ENCODE results near the gene AKAP6.

The AKAP6 gene

DNA sequence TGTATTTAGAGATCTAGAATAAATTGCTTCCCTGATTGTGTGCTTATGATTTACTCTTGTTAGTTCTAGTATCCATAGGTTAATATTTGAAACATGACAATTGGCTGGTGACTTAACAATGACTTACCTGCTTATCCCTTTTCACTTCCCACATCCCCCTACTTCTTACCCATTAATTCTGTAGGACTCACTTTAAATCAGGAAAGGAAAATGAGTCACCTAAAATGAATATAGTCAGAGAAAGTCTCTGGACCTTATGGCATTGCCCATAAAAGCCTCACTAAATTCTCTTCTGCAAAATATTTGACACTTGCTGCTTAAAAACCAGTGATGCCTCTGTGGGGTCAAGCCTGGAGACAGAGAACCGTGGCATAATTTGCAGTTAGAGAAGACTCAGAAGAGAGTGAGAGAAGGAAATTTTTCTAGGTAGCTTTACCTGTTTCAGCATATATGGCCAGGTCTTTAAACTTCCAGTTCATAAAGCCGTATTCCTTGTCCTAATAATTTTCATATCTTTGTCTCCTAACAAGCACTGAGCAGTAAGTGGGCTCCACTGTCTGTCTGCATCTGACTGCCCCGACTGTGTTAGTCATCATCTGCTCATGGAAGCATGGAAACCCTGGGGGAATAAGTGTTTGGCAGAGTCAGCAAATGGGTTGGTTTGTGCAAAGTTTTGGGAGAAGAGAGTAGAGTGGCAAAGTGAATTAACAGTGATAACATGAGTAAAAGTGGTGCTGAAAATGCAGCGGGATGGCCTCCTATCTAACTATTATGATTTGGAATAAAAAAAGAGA, 294.4 kb downstream of the AKAP6 start:
- DNase-seq (ENCODE audit: low read depth): peak; percentile 29

DNA sequence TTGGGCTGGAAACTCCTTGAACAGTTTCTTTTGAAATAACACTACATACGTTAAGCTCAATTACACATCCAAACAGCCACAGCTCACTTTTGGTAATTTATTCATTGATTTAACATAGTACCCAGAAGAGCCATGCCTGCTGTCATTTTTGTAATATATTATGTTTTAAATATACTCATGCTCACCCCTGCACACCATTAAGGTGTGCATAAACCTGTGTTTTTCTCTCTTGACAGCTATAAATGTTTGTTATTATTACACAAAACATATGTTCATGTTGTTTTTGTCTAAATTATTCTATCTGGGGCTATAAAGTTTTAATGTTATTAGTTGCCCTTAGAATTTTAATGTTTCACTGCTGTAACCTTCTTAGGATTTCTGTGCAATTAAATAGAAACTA, 296.1 kb downstream of the AKAP6 start:
- no peak for DNase-seq (ENCODE audit: low read depth)

DNA sequence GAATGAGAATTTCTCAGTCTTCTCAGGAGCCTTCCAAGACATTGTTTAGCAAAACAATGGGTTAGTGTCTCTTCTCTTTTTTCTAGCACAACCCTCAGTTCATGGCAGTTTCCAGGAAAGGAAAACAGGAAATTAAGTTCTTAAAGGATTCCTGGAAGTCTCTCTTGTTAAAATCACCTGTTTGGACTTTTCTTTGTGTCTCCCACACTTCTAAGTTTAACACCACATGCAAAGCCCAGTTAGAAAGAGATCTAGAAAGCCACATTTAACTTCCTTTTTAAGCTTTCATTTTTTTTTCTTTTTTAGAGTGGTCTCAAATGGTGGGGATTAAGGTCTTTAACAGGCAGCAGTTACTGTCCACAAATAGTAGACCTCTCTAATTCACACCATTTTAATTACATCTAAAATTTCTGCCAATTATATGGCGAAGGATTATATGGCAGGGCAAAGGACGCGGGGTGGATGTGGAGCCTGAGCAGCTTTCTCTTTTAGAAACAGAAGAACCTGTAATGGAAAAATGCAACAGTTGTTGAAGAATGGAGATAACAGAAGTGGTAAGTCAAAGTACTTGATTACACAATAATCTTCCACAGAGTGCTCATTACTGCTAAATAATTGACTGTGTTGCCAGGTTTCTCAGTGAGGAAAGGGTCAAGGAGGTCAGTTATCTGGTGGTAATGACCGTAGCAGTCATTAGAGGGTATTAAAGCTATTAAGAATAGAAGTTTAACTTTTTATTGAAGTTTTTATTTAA, 298.6 kb downstream of the AKAP6 start:
- no peak for DNase-seq (ENCODE audit: low read depth)

DNA sequence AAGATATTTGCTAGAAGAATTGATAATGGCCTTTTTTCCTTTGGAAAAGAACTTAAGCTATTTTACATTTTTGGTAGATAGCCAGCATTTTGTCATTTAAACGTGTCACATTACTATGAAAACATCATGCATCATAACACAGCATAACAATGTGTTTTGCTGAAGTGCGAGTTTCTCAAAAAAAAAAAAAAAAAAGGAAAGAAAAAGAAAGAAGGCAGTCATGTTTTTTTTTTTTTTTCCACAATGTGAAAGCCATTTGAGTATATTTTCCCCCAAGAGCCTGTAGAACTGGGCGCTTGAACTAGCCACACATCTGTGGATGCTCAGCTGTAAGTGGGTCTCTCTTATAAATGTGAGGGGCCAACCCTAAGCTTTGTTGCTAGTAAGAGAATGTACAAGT, 300.1 kb downstream of the AKAP6 start:
- no peak for DNase-seq (ENCODE audit: low read depth)

DNA sequence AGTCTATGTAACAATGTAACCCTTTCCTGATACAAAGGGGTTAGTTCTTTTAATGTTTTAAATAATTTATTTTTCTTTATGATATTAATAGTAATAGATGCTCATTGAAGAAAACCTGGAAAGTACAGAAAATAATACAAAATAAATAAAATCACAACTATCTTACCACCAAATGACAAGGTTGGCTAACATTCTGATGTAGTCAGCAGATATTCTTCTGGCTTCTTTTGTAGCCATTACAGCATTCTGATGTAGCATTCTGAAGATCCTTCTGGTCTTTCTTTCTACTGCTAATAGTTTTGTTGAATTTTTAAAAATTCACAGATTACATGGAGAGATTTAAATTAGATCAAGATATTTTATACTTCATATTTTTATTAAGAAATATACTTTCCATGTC, 301.6 kb downstream of the AKAP6 start:
- DNase-seq (ENCODE audit: low read depth): no peak

DNA sequence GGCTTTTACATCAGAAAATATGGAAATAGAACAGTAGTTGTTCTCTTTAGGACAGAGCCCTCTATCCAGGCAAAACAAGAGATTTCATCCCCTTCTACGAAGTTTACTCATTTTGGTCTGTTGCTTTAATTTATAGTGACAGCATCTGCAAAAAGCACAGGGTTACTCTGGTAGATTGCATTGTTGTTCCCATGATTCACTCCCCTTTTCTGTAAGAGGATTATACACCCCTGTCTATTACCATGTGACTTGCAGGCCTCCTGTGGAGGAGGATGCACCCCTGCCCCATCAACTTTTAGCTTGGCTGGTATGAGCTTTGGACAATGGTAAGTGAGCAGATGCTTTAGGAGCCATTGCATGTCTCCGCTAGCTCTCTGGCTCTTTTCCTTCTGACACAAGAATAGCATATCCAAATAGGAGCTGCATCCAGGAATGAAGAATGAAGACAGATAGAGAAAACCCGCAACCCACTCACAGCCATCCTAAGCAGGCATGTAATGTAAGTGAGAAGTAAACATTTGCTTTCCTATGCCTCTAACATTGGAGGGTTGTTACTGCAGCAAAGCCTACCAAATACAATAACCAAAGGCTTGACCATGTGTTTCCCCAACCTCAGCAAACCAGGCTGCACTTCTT, 304.2 kb downstream of the AKAP6 start:
- DNase-seq (ENCODE audit: low read depth): no peak

DNA sequence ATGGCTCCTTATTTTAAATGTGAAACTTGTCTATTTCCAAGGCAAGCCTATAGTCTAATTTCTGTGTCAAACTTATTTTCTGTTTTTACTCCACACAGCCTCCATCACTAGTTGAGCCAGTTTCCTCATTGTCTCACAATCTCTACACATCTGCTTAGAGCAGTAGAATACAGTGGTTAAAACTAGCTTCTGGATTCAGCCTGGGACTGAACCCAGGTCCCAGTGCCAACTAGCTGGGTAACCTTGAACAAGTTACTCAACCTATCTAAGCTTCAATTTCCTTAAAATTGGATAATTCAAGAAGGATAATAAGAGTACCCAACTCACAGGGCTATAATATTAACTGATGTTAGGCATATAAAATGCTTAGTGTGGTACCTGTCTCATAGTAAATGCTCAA, 304.8 kb downstream of the AKAP6 start:
- DNase-seq (ENCODE audit: low read depth): no peak

DNA sequence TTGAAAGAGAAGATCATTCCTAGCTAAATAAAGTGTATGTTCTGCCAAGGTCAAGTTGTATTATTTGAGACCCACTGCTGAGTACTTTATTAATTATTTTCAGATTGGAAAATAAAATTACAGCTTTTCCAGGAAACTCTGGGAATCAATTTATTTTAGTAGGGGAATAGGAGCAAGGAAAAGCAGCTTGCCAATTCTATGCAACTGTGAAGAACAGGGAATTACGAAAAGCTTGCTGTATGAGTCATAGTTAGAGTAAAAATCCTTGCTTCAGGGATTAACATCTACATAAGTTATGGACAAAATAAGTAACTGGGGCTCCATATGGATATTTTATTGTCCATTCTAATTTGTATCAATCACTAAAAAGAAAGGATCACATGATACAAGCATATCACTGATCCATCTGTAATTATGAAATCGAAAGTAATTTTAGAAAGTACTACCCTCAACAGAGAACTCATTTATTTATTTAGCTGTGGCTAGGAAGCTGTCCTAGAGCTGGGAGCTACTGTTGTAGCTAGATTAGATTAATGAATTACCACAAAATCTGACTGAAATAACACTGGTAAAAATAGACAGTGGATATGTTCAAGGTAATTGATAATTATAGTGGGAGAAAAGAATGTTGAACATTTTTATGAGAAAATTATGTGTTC, 306.1 kb downstream of the AKAP6 start:
- no peak for DNase-seq (ENCODE audit: low read depth)

DNA sequence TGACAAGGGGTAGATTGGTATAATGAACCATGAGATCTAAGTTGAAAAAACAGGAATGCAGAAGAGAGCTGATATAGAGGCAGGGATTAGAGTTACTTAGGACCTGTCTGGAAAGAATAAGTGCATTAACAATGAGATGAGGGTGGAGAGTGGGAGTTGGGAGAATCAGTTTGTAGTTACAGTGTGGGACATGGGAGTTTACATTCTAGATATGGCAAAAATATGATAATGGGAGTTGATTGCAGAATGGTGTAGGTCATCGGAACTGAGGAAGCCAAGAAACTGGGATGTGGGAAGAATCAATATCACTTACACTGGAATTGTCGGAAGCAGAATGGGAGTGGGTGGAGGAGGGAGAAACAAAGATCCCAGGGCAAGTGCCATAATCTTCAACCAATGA, 308.5 kb downstream of the AKAP6 start:
- no peak for DNase-seq (ENCODE audit: low read depth)

DNA sequence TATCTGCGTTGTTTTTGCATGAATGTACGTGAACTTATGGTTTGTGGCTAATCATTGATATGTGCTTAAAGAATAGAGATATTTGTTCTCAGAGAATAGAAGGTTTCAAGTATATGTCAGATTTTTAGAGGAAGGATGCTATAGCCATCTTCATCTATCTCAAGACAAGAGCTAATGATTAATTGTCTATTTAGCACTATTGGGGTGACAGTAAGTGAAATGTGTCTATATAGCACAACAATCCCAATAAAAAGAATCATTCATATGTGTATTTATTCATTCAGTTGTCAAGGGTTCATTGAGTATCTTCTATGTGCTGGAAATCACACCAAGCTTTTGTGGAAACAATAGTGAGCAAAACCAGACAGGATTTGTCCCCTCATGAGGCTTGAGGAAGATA, 310.1 kb downstream of the AKAP6 start:
- DNase-seq (ENCODE audit: low read depth): no peak

DNA sequence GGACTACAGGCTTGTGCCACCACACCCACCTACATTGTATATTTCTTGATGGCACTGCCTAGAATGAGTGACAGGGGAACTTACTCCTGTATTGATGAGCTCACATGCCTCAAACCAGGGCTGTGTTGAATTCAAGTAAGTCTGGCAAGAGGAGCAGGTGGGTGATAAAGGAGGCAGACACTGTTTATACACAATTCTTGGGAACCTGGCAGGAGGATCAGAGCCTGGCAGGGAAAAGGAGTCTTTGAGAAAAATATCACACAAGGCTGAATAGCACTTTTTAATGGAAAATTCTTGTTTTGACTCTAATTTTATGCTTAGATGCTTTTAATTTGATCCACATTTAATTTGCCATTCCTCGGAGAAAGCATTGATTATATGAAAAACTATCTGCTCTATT, 316.5 kb downstream of the AKAP6 start:
- DNase-seq (ENCODE audit: low read depth): no peak

DNA sequence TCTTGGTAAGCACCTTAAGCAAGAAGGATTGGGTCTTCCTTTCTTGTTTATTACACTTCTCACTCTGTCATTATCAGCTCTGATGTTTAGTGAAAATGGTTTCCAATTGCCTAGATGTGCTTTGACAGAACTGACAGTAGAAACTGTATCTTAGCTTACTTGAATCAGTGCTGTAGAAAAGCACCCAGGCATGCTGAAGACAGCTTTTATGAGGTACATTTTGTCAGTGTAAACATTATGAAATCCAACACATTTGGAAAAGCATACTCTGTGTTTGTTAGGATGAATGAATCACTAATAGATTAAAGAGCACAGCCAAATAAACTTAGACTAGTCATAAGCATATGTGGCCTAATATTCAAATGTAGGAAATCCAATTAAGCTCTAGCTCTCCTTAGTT, 319.3 kb downstream of the AKAP6 start:
- peak; percentile 63 for DNase-seq (ENCODE audit: low read depth)

DNA sequence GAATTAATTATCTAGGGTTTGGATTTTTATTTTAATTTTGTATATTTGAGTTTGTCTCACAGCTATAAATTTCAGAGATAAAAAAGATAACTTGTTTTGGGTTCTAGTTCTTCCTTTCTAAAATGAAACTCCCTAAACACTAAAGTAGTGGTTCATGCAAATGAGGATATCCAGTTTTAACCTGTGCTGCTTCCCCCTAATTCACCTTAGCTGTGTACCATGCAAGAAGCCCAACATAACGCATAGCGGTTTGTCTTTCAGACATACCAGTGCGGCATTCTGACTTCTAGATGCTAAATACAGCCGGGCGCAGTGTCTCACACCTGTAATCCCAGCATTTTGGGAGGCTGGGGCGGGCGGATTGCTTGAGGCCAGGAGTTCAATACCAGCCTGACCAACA, 320.9 kb downstream of the AKAP6 start:
- no peak for DNase-seq (ENCODE audit: low read depth)

DNA sequence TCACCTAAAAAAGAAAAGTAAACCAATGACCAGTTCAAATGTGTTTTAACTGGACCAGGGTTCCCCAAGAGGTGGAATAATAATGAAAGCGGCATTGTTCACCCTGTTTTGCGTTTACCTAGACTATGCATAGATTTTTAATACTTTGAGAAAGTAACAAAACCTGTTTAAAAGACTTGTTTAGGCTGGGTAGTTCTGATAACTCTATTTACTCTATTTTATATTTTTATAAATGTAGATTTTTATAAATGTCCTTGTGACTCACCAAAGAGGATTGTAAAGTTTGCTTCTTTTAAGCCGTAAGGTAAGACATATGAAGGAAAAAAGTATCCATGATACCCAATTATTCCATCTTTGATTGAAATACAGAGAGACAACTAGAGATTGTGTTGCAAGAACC, 321.6 kb downstream of the AKAP6 start:
- no peak for DNase-seq (ENCODE audit: low read depth)

DNA sequence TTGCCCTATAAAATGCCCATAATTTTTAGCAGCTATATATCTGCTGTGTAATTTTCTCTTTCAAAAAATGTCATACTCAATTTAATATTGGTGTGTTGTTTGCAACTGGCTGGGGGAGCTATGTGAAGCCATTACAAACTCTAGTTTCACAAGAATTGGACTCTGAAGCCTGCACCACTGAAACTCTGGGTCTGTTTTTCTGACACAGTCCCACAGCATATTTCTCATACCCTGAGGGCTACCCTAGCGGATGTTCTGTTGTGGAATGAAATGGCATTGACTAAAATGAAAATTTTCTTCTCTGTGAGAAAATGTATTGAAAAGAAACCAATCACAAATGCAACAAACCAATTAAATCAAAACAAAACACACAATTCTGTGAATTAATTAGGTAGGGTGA, 325.0 kb downstream of the AKAP6 start:
- DNase-seq (ENCODE audit: low read depth): no peak

DNA sequence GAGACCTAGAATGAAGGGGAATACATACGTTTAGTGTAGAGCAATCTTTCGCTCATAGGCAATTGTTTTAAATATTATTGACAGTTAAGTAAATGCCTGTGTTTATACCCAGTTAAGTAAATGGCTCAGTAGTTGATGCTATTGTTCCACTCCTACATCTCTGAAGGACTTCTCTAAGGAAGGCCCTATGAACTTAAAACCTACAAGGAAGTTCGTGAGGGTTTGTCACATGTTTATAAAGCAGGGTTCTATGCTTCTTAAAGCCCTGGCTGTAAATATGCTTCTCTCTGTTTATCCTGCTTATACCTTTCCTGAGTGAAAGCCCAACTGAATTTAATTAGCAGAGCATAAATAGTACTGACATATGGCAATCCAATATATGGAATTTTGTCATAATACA, 327.5 kb downstream of the AKAP6 start:
- DNase-seq (ENCODE audit: low read depth): no peak

DNA sequence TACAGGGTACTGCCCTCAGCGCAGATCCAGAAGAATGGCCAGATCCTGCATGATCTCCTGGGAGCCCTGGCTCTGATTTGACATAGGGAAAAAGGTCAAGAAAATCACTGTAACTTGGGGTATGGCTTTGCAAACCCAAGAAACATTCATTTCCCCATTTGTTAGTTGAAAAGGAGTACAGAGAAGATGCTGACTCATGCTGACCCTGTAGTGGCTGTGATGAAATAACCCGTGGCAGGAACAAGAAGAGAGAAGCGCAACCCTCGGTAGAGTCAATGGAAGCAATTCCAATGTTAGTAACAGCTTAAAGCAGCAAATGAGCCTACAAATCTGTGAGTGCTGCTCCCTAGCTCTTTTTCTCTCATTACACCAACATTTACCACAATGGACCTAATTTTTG, 328.0 kb downstream of the AKAP6 start:
- peak; percentile 62 for DNase-seq (ENCODE audit: low read depth)

DNA sequence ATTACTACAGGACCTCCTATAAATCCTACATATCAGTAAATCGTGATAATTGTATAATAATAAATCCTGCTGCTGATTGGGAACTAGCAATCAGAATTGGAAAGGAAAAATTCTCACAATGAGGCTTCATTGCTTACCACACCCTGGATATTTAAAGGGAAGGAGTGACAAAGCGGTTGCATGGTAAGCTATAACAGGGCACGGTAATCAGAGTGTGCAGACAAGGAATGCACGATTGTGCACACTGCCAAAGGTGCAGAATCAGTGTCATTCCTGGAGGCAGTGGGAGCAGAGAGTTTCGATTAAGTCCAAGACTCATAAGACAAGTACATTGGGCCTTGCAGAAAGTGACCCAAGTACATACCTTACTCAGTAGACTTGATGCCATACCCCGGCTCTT, 332.1 kb downstream of the AKAP6 start:
- DNase-seq (ENCODE audit: low read depth): no peak

DNA sequence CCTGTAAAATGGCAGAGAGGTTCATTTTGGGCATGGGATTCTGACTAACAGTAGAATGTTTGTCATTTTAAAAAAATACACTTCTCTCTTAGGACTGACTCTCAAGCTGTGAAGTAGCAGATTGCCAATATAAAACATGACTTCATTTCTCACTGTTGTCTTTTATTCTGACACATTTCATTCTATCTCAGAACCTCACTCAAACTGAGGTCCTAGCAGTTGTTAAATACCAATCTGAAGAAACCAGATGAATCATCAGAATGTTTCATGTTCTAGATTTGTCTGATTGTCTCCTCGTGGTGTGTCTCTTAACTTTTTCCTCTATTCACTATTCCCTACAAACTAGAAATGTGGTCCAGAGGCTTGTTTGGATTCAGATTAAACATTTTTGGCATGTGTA, 333.1 kb downstream of the AKAP6 start:
- DNase-seq (ENCODE audit: low read depth): peak; percentile 14

DNA sequence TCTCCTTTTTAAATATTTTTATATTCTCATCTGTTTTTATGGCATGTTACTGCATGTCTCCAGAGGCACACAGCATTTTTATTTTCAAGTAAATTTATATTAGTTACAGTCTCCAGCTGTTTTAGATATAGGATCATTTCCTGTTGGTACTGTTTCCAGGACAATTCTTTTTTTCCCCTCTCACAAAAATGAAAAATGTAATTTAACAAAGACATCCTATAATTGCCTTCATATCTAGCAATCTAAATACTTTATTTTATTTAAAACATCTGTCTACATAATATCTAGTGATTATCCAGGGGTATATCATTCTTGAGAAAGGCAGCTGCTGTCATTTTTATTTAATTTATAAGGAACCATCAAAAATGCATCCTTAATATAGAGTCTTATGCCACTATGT, 337.2 kb downstream of the AKAP6 start:
- peak; percentile 6 for DNase-seq (ENCODE audit: low read depth)

DNA sequence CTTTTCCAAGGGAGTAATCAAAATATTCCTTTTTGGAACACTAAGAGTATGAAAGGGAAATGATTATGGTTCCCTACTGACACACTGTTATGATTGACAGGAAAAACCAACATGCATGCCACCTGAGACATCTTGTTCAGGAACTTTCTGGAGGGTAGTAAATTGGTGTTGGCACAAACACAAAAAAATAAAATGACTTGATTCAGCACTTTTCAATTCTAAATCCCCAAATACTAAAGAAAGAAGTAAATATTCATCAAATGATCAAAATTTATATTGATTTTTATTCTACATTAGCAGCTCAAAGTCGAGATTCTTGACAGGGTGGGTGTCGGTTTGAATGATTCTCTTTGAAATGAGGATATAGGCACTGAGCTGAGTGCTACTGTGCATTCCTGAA, 338.2 kb downstream of the AKAP6 start:
- DNase-seq (ENCODE audit: low read depth): no peak

DNA sequence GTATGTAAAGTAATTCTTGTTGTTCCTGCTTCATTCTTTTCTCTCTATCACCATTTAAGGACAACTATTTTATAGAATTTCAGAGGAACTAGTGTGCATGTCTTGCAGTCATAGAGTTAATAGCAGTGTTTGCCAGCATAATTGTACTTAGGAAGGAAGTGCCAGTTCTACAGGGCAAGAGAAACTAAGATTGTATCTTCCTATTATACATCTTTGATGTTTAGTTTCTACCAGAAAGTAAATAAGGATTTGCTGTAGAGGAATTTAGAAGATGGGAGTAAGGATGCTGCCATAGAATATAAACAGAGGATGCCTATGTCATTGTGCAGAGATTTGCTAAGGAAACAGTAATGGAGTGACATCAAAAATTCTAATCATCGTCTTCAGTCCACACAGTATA, 338.7 kb downstream of the AKAP6 start:
- no peak for DNase-seq (ENCODE audit: low read depth)

DNA sequence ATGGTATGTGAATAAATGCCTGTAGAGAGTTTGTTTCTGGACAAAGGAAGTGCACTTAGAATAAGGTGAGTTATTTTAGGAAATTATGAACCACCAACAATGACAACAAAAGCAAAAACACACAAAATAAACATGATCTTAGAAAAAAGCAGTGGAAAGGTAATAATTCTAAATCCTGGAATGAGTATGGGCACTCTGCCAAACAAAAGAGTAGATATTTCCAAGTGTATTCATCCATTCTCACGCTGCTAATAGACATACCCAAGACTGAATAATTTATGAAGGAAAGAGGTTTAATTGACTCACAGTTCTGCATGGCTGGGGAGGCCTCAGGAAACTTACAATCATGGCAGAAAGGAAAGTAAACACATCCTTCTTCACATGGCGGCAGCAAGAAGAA, 340.3 kb downstream of the AKAP6 start:
- DNase-seq (ENCODE audit: low read depth): no peak
